Uterus (tissue), 4 donors: ENCODE measurements around the gene SYPL1. TPM values are rescaled to one million over a fixed set of nuclear protein-coding genes. Genes with fewer than 3 reads are reported as not detected.

Experiments
- DNase-seq, 2 donors: peaks; one replicate each; pipeline ENCODE4 v3.0.0-alpha.2; 2019 to 2020
- H3K27ac ChIP-seq, 2 donors: fragments of 200-600 bp; sonication (generic); 1 replicate in 1 of 2; 2 replicates in 1 of 2; pipeline ENCODE4 v1.5.1; 2016 to 2018
- H3K27me3 ChIP-seq, 2 donors: fragments of 200-600 bp; sonication (generic); one replicate each; pipeline ENCODE4 v1.5.1; 2018 to 2019; ENCODE audit warnings: control low read depth in 1 of 2
- H3K36me3 ChIP-seq, 2 donors: fragments of 200-600 bp; sonication (generic); one replicate each; pipeline ENCODE4 v1.5.1; 2019; ENCODE audit warnings: control low read depth in 1 of 2
- H3K4me1 ChIP-seq, 2 donors: fragments of 200-600 bp; sonication (generic); one replicate each; pipeline ENCODE4 v1.5.1; 2018 to 2019; ENCODE audit warnings: control low read depth in 1 of 2
- H3K4me3 ChIP-seq, 2 donors: fragments of 200-600 bp; sonication (generic); 1 replicate in 1 of 2; 2 replicates in 1 of 2; pipeline ENCODE4 v1.5.1; 2018 to 2019; ENCODE audit warnings: mild to moderate bottlenecking in 1 of 2
- H3K9me3 ChIP-seq, 2 donors: fragments of 200-600 bp; sonication (generic); one replicate each; pipeline ENCODE4 v1.5.1; 2019; ENCODE audit warnings: control low read depth in 1 of 2
- CTCF ChIP-seq, 4 experiments: fragments of 200-600 bp in 2 of 4; fragments of 450-650 bp in 2 of 4; sonication (generic) in 2 of 4; IDR thresholded peaks; one replicate each; pipeline ENCODE4 v1.5.1; 2016 to 2019; ENCODE audit warnings: antibody characterized with exemption in 4 of 4, mild to moderate bottlenecking in 2 of 4, moderate library complexity in 1 of 4
- POLR2A ChIP-seq, 2 donors: fragments of 450-650 bp; IDR thresholded peaks; one replicate each; pipeline ENCODE4 v1.6.1; 2016; ENCODE audit warnings: antibody characterized with exemption in 2 of 2, mild to moderate bottlenecking in 1 of 2, moderate library complexity in 1 of 2
- intact Hi-C: fragments of 100-400 bp; cut with DNase I; formaldehyde crosslinking; loops from one replicate; pipeline ENCODE4 v1.15.1; 2023; ENCODE audit warnings: low total_unique reads
- total RNA-seq, 4 donors: library from RNA; depleted of rRNA in 3 of 4; stranded (reverse); fragments of >200 nt in 3 of 4; gene quantifications; one replicate each; pipeline versions ENCODE4 v1.1.0 to v1.2.4, GENCODE V29; 2014 to 2023
- donor health status: DM: yes; HTN: yes; CAD: no.

SYPL1 gene
- total RNA-seq, 4 donors from 2014 or later = 123 to 220 (median 131) TPM

DNA sequence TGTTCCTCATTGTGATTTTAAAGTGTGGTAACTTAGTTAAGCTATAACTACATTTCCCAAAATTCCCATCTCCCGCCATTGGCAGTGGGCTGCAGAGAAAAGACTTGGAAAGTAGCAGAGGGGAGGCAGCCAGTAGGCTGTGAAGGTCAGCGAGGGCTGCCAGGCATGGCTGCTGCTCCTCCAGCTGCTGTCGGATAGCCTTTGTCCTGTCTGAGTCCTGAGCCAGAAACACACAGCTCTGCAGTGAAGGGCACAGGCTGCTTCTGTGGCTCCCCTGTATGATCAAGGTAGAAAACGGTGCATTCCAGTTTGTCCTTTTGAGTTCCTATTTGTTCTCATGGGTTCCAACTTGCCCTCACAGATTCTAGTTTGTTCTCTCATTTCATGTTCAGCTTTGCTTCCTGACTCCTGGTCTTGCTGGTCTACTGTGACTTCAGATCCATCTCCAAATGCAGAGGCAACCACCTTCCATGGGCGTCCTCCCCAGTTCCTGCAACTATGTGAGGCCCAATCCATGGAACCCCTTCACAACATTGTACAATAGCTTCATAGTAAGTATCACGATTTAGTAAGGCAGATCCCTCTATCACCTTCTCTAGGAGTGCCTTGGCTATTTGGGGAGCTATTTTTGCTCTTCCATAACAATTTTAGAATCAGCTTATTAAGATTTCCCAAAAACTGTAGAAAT is 31.7 kb downstream of the SYPL1 start:
- intact Hi-C loops = no loop called here
- Histone ChIP-seq H3K27ac (no peak overlapping the region), H3K4me1 (no peaks in the 10 kb centered on the region), H3K9me3 (no peaks in the 10 kb centered on the region), H3K36me3 (no peaks in the 10 kb centered on the region), H3K4me3 (no peak overlapping the region), H3K27me3 (no peaks in the 10 kb centered on the region)
- TF ChIP-seq CTCF (IDR thresholded peaks at IDR 0.05) = no peak
- TF ChIP-seq POLR2A (IDR thresholded peaks at IDR 0.05) = no peak
- DNase-seq = no peak

DNA sequence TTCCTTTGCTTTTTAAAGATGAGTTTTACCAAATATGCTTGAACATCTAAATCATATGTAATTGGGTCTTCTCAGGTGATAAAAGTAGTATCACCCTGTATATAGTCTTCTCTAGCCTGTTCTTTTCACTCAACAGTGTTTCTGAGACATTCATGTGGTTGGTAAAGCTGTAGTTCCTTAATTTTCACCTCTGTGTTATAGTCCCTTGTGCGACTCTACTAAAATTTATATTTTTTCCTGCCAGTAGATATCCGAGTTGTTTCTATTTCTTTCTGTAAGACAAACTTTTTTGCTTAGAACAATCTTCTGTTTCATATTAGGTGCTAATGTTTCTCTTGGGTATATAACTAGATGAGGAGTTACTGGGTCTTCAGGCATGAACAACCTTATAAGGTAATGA is 35.6 kb downstream of the SYPL1 start:
- Histone ChIP-seq H3K4me3 (no peak overlapping the region), H3K27me3 (no peaks in the 10 kb centered on the region), H3K36me3 (no peaks in the 10 kb centered on the region), H3K4me1 (no peaks in the 10 kb centered on the region), H3K27ac (no peak overlapping the region), H3K9me3 (no peaks in the 10 kb centered on the region)
- no peak for DNase-seq
- intact Hi-C loops = no loop called here
- TF ChIP-seq CTCF (IDR thresholded peaks at IDR 0.05) (no peak), POLR2A (IDR thresholded peaks at IDR 0.05) (no peak)

DNA sequence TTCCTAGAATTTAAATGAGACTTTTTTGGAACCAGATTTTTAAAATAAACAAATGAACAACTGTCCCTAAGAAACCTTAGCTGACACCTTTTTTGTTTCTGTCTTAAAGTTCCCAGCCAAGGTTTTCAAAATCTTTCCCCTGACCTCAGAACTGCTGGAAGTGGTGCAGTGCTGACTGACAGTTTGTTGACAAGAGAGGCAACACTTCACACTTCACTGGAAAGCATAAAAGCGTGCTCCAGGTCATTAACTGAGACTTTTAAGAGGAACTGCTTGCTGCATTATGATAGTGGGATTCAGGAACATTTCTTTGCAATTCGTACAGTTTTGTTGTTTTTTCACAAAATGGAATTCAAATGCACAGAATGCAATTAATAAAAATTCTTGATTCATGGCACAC is 36.2 kb downstream of the SYPL1 start:
- no peaks in the 10 kb centered on the region for H3K36me3 ChIP-seq
- H3K9me3 ChIP-seq = no peaks in the 10 kb centered on the region
- H3K27me3 ChIP-seq = no peaks in the 10 kb centered on the region
- DNase-seq = no peak
- no peak overlapping the region for H3K4me3 ChIP-seq
- intact Hi-C loops = no loop called here
- no peak overlapping the region for H3K27ac ChIP-seq
- TF ChIP-seq CTCF (IDR thresholded peaks at IDR 0.05) (no peak), POLR2A (IDR thresholded peaks at IDR 0.05) (no peak)
- H3K4me1 ChIP-seq = no peaks in the 10 kb centered on the region

GRCh38 chr7:106074257-106074656 is 37.9 kb downstream of the SYPL1 start:
- Histone ChIP-seq H3K36me3 (no peaks in the 10 kb centered on the region), H3K4me1 (no peaks in the 10 kb centered on the region), H3K27ac (no peak overlapping the region), H3K27me3 (no peaks in the 10 kb centered on the region), H3K9me3 (no peaks in the 10 kb centered on the region), H3K4me3 (no peak overlapping the region)
- no peak for DNase-seq
- no peak for TF ChIP-seq POLR2A (IDR thresholded peaks at IDR 0.05)
- TF ChIP-seq CTCF (IDR thresholded peaks at IDR 0.05) = no peak
- intact Hi-C loops = no loop called here

DNA sequence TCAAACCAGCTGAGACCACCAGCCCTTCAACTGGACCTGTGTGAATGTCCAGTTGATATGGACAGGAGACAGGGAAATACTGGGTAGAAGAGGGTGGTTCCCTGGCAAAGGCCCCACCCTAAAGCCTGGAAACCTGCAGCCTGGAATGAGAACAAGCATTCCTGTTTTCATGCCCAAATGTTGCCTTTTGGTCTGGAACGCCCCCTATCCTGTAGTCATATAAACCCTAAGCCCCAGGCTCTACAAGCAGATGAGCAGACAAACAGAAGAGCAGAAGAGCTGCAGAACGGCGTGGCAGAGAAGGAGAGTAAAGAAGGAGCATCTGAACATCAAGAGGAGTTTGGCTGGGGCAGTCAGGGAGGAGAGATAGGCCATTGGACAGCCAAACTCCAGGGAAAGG is 38.4 kb downstream of the SYPL1 start:
- no peaks in the 10 kb centered on the region for H3K4me1 ChIP-seq
- intact Hi-C loops = no loop called here
- no peaks in the 10 kb centered on the region for H3K9me3 ChIP-seq
- H3K27ac ChIP-seq = peak overlapping the region in 1 of 2 donors; percentile 16
- DNase-seq = no peak
- no peaks in the 10 kb centered on the region for H3K27me3 ChIP-seq
- H3K36me3 ChIP-seq = no peaks in the 10 kb centered on the region
- no peak overlapping the region for H3K4me3 ChIP-seq
- TF ChIP-seq POLR2A (IDR thresholded peaks at IDR 0.05) (no peak), CTCF (IDR thresholded peaks at IDR 0.05) (no peak)
